ENCODE measurements around the gene EPB41L2. TPM values are rescaled to one million over a fixed set of nuclear protein-coding genes. Genes with fewer than 3 reads are reported as not detected.

The EPB41L2 gene
- total RNA-seq, 1 donor from 2014 or later: 61.8 TPM

DNA sequence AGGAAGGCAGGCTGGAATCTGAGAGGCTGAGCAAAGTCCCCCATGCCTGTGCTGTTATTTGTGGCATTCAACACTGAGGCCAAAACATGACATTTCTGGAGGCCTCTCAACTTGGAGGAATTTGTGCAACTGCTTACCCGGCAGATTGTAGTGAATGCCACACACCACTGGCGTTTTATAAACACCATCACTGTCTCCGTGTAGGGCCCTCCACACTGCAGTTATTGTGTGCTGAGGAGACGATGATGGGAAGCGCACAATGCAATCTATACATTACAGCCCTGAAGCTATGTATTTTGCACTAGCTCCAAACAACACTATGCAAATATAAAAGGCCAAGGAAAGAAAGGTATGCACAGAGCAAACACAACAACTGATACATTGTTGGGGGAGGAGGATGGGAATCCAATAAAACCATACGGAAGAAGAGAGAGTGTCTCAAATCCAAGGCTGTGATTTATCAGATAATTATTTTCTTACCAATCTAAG lies 129.3 kb downstream of the EPB41L2 start:
- H3K9me3 Mint-ChIP-seq: peaks cover 10% of the 10 kb centered on the region
- no peaks in the 10 kb centered on the region for H3F3A ChIP-seq (ENCODE audit: low read depth)
- peaks cover 12% of the 10 kb centered on the region for H3K36me3 Mint-ChIP-seq
- H3K4me3 ChIP-seq: no peak overlapping the region
- peaks cover 7% of the 10 kb centered on the region for H3K4me1 ChIP-seq
- peaks cover 6% of the 10 kb centered on the region for H3K27me3 Mint-ChIP-seq (ENCODE audit: insufficient read depth, low read depth)
- H3K79me2 ChIP-seq (ENCODE audit: low read depth): no peaks in the 10 kb centered on the region
- no peak for DNase-seq (ENCODE audit: low spot score)
- no peak overlapping the region for H3K9ac ChIP-seq
- H3K27ac Mint-ChIP-seq: no peak overlapping the region
- H3K9me3 ChIP-seq (ENCODE audit: low read depth): no peaks in the 10 kb centered on the region
- no peak overlapping the region for H3K4me3 Mint-ChIP-seq
- no peak overlapping the region for H3K27ac ChIP-seq
- H3K36me3 ChIP-seq: no peaks in the 10 kb centered on the region
- H3K4me1 Mint-ChIP-seq: peaks cover 11% of the 10 kb centered on the region
- TF ChIP-seq, protein P1, sequence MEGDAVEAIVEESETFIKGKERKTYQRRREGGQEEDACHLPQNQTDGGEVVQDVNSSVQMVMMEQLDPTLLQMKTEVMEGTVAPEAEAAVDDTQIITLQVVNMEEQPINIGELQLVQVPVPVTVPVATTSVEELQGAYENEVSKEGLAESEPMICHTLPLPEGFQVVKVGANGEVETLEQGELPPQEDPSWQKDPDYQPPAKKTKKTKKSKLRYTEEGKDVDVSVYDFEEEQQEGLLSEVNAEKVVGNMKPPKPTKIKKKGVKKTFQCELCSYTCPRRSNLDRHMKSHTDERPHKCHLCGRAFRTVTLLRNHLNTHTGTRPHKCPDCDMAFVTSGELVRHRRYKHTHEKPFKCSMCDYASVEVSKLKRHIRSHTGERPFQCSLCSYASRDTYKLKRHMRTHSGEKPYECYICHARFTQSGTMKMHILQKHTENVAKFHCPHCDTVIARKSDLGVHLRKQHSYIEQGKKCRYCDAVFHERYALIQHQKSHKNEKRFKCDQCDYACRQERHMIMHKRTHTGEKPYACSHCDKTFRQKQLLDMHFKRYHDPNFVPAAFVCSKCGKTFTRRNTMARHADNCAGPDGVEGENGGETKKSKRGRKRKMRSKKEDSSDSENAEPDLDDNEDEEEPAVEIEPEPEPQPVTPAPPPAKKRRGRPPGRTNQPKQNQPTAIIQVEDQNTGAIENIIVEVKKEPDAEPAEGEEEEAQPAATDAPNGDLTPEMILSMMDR (IDR thresholded peaks at IDR 0.05): no peak
- TF ChIP-seq EZH2phosphoT487 (IDR thresholded peaks at IDR 0.05) (no peak), EZH2 (IDR thresholded peaks at IDR 0.05) (no peak)
- no peak overlapping the region for H2AFZ ChIP-seq (replicated peaks)
- H3K4me2 ChIP-seq: no peak overlapping the region
- no peaks in the 10 kb centered on the region for H4K20me1 ChIP-seq (ENCODE audit: low read depth)
- no peaks in the 10 kb centered on the region for H3K27me3 ChIP-seq

DNA sequence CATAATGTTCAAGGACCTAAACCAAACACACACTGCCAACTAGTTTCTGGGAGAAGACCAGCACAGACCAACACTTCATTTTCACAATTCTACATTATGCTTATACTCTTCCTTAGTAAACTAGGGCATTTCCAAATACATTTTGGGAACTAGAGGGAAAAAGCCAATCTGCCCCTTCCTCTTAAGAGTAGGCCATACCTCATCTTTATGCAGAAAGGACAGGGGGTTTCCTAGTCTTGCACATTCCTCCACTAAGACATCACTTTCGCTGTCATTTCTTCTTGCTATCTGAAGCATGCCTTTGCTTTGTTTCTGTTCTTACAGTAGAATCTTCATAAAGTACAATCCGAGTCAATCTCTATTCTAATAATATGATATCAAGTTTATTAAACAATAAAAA lies 130.1 kb downstream of the EPB41L2 start:
- DNase-seq (ENCODE audit: low spot score): no peak
- TF ChIP-seq EZH2phosphoT487 (IDR thresholded peaks at IDR 0.05) (no peak), EZH2 (IDR thresholded peaks at IDR 0.05) (no peak)
- TF ChIP-seq, protein P1 (IDR thresholded peaks at IDR 0.05): no peak
- H4K20me1 ChIP-seq (ENCODE audit: low read depth): no peaks in the 10 kb centered on the region
- no peaks in the 10 kb centered on the region for H3K36me3 ChIP-seq
- Mint-ChIP-seq H3K4me3 (no peak overlapping the region), H3K4me1 (peaks cover 8% of the 10 kb centered on the region), H3K27ac (no peak overlapping the region), H3K27me3 (ENCODE audit: insufficient read depth, low read depth) (peaks cover 6% of the 10 kb centered on the region), H3K9me3 (peaks cover 10% of the 10 kb centered on the region), H3K36me3 (peaks cover 12% of the 10 kb centered on the region)
- no peak overlapping the region for H3K4me2 ChIP-seq
- no peaks in the 10 kb centered on the region for H3K9me3 ChIP-seq (ENCODE audit: low read depth)
- peaks cover 7% of the 10 kb centered on the region for H3K4me1 ChIP-seq
- H3F3A ChIP-seq (ENCODE audit: low read depth): no peaks in the 10 kb centered on the region
- H3K27ac ChIP-seq: no peak overlapping the region
- H3K4me3 ChIP-seq: no peak overlapping the region
- no peaks in the 10 kb centered on the region for H3K27me3 ChIP-seq
- H3K79me2 ChIP-seq (ENCODE audit: low read depth): no peaks in the 10 kb centered on the region
- no peak overlapping the region for H2AFZ ChIP-seq (replicated peaks)
- H3K9ac ChIP-seq: no peak overlapping the region

DNA sequence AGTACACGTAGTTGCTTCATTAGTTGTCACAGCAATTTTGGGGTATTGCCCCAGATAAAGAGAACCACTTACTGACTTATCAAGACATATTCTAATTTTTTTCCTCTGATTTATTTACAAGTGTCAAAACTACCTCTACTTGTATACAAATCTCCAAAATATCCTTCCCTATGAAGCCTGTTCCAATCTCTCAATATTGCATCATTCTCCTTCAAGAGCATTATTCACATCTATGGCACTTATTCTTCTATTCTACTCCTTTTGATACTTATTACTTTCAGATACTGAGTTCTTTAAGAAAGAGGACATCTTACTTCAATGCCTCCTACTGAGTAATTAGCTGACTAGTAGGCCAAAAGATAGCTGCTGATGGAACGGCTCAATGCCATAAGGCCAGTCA lies 130.6 kb downstream of the EPB41L2 start:
- no peak overlapping the region for H3K27ac ChIP-seq
- H3K36me3 Mint-ChIP-seq: peaks cover 12% of the 10 kb centered on the region

More for the DNA sequence above, 130.6 kb downstream of the EPB41L2 start:
- Mint-ChIP-seq H3K27ac (no peak overlapping the region), H3K9me3 (peaks cover 10% of the 10 kb centered on the region), H3K4me1 (peaks cover 11% of the 10 kb centered on the region), H3K4me3 (no peak overlapping the region), H3K27me3 (ENCODE audit: insufficient read depth, low read depth) (peaks cover 6% of the 10 kb centered on the region)
- no peak for TF ChIP-seq EZH2 (IDR thresholded peaks at IDR 0.05)
- TF ChIP-seq, protein P1 (IDR thresholded peaks at IDR 0.05): no peak
- TF ChIP-seq EZH2phosphoT487 (IDR thresholded peaks at IDR 0.05): no peak
- Histone ChIP-seq H3K36me3 (no peaks in the 10 kb centered on the region), H2AFZ (replicated peaks) (no peak overlapping the region), H3K79me2 (ENCODE audit: low read depth) (no peaks in the 10 kb centered on the region), H3K4me2 (no peak overlapping the region), H3F3A (ENCODE audit: low read depth) (no peaks in the 10 kb centered on the region), H4K20me1 (ENCODE audit: low read depth) (no peaks in the 10 kb centered on the region), H3K4me1 (peaks cover 11% of the 10 kb centered on the region), H3K27me3 (no peaks in the 10 kb centered on the region), H3K4me3 (no peak overlapping the region), H3K9ac (no peak overlapping the region), H3K9me3 (ENCODE audit: low read depth) (no peaks in the 10 kb centered on the region)
- no peak for DNase-seq (ENCODE audit: low spot score)
